GM19468 (cell line): ENCODE results near the gene HNRNPLL.
A peak's percentile ranks its signal among the peaks of the same experiment; 100 is the strongest.

ENCODE experiments used
- ATAC-seq: cut with Tn5 transposase; IDR thresholded peaks from one replicate; pipeline ENCODE4 v1.9.1; 2021; ENCODE audit warnings: mild to moderate bottlenecking, moderate library complexity, moderate number of reproducible peaks; ENCODE audit not compliant: unreplicated experiment; ENCODE audit errors: extremely low read depth

Gene HNRNPLL

DNA sequence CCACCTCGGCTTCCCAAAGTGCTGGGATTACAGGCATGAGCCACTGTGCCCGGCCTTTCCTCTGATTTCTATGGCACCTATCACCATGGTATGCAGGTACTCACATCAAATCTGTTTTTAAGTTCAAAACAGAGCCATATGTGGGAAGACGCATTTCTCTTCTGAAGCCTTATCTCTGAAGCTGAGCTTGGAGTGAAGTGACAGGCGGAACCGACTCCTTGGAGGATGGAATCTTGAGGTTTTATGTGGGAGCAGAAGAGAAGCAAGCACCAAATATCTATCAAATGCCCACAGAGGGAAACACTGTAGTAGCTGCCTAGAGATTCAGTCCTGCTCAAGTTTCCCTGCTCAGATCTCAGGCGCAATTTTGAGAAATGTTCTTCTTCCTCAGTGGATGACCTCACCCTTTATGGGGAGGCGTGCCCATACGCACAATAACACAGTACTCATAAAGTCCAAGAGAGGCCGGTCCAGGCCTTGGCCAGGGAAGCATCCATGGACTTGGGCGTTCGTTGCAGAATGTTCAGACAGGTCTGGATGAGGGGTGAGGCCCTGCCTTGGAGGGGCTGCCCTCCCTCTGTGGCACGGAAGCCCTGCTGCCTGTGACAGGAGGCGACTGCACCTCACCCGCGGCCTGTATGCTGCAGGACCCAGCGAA is 67.9 kb downstream of the HNRNPLL start:
- ATAC-seq: no peak

DNA sequence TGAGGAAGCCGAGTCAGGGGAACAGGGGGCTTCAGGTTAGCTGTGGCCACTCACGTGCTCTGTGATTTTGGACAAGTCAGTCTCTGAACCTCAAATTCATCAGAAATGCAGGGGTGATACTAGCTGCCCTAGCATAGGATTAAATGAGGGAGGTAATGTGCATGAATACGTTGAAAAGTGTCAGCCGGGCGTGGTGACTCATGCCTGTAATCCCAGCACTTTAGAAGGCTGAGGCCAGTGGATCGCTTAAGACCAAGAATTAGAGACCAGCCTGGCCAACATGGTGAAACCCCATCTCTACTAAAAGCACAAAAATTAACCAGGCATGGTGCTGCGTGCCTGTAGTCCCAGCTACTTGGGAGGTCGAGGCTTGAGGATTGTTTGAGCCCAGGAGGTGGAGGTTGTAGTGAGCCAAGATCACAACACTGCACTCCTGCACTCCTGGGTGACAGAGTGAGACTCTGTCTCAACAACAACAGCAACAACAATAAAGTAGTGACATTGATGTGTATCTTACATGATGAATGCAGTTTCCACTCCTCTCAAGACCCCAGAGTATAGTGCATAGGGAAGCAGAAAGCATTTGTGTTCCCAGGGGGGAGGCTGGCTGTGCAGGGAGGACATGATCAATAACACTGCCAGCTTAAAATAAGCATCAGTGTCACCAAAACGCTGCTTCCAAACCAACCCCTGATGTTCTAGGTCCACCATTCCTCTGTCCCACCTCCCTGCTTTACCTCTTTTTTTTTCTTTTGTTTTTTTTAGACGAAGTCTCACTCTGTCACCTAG is 68.8 kb downstream of the HNRNPLL start:
- ATAC-seq: no peak

DNA sequence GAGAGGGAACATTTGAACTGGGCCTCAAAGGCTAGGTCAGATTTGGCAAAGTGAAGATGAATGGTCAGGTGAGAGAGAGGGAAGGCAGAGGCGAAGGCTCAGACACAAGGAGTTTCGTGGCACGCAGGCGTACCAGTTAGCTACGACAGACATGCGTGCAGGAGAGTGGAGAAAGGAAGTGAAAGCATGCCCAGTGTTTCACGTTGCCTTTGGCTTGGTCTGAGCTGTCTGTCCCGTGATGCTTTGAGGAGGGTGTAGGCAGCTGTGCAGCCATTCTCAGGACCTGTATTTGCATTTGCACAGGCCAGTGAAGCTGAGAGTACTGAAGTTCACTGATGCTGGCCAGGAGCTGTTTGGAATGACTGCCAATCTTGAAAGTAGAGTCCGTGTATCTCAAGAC is 69.5 kb downstream of the HNRNPLL start:
- ATAC-seq: peak; percentile 97

DNA sequence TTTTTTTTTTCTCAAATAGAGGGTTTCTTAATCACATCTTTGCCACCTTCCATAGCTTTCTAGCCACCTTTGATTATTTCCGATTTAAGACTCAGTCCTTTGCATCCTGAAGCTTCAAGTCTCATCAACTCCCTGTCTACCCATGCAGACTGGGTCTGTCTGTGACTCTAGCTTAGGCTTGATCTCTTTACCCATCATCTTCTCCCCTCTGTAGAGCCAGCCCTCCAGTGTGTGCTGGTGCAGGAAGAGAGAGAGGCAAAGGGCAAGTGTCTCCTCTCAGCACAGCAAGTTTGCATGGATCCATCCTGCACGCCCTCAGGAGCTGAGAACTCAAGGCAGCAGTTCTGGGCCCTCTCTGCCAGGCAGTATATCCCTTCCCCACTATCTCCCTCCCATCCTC is 70.4 kb downstream of the HNRNPLL start:
- ATAC-seq: no peak

DNA sequence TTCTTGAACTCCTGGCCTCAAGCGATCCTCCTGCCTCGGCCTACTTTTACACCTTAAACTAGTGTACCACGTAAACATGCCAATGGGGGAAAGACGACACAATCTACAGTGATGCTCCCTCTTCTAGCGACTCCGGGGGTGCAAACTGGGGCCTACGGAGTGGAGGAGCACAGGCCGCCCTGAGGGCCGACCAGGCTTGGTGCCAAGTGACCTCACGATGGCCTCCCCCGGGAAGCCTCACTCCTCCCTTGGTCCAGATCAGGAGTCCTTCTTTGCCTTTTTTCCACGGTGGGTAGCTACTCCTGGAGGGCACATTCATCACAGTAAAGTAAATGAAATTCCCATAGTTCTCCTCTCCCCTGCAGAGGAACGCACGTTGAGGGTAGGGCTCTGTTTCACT is 73.5 kb downstream of the HNRNPLL start:
- ATAC-seq: no peak

DNA sequence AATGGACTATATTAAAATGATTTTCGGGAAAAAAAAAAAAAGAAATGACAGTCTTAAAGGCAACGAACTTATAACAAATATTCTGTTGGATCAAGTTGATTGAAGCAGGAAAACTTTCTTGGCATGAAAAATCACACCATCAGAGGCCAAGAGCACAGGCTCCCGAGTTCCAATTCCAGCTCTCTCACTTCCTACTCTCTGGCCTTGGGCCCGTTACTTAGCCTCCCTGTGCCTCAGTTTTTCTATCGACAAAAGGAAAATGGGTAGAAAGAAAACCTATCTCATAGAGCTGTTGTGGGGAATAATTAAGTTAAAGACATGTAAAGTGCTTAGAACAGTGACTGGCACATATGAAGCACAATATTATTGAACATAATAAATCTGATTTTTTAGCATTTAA is 74.2 kb downstream of the HNRNPLL start:
- no peak for ATAC-seq

DNA sequence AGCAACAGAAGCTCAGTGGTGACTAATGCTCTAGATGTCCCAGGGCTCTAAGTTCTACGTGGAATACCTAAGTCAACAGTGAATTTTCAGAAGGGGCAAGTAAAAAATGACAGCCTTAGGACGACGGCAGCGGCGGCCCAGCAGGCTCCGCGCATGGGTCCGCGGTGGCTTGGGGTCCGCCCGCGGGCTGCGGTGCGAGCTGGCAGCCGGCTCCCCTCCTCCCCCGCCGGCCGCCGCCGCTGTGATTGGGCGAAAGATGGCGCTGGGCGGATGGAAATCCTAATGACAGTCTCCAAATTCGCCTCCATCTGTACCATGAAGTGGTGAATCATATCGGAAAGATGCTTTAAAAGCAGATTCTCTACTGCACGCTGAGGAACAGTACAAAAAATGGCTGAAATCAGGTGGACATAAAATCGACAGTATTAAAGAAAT is 74.7 kb downstream of the HNRNPLL start:
- no peak for ATAC-seq

DNA sequence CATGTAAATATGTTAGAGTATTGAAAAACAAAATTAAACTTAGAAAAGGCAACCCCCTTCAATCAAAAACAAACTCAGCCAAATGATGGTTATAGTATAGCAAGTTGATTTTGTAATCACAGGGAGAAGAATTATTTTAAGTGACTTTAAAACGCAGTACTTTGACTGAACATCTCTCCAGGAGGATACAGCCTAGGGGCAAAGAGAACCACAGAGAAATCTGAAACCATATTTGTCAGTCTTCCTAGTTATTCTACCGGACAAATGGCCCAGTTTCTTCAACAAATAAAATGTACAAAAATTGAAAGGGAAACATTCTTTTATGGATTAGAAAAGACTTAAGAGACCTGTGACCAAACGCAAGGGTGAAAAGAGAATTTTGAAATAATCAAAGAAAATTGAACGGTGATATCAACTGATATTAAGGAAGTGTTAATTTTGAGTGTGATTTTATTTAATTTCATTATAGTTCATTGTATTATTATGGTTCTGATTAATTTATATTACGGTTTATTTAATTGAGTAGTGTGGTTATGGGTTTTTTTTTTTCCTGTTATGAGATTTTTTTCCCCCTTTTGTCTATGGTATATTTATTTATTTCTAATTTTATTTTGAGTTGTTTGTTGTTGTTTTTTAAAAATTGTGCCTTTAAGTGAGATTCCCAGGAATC is 75.3 kb downstream of the HNRNPLL start:
- no peak for ATAC-seq

DNA sequence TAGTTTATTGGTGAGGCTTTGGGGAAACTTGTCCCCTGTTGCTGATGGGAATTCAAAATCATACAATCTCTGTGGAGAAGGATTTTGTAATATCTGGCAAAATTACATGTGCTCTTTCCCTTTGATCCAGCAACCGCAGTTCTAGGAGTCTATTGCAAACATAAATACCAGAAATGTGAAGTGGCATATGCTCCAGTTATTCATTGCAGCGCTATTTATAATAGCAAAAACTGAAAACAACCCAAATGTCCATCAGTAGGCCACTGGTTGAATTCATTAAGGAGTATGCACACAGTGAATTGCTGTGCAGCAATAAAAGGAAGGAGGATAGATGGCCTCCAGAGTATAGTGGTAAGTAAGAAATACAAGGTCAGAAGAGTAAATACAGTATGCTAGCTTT is 76.5 kb downstream of the HNRNPLL start:
- no peak for ATAC-seq

DNA sequence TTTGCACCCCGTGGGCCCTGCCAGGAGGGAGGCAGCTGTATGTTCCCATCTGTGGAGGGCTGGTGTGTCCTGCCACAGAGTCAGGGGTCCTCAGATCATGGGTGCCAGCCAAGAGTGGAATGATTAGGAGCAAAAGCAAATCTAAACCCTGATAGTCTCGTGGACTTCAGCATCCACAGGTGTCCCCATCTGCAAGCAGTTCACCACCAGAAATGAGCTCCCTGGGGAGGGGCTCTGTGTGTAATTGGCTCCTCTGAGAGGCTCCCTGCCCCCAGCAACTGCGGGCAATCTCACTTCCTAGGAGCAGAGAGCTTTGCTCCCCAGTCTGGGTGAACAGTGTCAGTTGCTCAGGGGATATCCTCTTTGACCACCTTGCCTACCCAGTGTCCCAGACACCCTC is 78.1 kb downstream of the HNRNPLL start:
- ATAC-seq: no peak

DNA sequence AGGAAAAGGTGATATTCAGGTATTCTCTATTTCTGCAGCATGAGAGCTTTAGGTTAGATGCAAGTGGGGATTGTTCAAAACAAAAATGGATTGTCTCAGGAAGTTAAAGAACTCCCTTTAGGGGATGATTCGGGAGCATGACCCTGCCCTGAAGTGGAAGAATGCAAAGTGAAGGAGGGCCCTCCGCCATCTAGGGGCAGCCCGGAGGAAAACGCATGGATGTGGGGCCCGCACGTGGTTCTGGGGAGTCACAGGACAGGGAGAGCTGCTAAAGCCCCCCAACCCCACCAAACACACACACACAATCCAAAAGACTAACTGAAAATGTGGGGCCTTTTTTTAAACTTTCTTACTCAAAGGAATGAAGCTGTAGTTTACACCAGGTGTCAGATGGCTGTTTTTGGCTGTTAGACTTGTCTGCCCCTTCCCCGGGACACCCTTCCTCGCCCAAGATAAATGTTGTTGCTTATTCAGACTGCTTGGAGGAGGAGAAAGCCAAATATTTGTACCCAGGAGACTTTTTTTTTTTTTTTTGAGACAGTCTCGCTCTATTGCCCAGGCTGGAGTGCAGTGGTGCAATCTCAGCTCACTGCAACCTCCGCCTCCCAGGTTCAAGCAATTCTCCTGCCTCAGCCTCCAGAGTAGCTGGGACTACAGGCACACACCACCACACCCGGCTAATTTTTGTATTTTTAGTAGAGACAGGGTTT is 78.8 kb downstream of the HNRNPLL start:
- no peak for ATAC-seq

DNA sequence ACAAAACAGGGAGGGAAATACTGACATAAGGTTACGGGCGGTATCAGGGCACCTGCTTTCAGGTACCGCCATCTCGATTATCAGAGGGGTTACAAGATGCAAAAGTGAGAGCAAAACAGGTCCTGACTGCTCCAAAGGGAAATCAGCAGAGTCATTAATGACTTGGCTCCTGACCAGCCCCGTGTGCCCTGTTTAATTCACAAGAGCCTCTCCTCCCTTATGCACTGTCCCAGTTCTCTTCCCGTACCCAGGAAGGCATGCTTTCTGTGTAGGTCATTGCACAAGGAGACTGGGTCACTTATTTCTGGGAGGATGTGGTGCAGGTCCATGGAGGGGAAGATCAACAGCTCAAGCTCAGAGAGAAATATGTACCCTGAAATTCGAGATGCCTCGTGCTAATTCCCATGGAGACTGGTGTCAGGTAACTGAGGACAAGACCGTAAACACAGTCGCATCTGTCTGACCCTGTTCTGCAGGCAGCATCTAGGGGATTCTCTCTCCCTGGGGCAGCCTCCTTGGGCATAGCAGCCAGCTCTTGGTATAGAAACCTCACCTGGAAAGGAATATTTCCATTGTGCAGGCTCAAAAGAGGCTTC is 79.9 kb downstream of the HNRNPLL start:
- ATAC-seq: no peak

DNA sequence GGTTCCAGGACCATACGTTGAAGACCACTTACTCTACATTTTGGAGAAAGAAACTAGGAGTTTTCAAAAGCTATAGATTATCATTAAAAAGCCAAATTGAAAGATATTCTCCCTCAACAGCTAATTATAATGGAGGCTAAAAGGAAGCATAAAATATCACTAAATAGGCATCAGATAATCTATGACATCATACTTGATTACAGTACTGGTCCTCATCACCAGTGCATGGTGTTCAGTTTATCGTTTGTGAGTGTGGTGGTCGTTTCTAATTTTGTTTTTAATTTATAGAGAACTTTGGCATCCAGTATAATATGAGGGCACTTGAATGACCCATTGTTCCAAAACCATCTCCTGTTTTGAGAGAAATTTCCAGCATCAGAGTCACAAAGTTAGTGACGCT is 80.9 kb downstream of the HNRNPLL start:
- ATAC-seq: no peak

DNA sequence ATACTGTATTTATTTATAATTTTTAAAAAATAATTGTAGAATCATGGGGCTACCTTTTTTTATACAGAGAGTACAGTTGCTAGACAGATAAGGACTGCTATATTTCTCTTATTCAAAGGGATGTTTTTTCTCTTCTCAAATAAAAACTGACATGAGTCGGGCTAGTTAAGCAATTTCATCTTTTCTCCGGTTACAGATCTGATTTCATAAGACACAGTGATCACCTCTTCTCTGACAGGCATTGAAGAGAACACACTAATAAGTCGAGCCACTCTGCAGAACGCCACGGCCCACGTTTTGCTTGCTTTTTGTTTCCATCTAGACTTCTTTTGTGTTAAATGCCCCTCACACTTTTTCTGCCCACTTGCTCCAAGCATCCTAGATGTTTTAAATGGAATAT is 85.4 kb downstream of the HNRNPLL start:
- no peak for ATAC-seq

DNA sequence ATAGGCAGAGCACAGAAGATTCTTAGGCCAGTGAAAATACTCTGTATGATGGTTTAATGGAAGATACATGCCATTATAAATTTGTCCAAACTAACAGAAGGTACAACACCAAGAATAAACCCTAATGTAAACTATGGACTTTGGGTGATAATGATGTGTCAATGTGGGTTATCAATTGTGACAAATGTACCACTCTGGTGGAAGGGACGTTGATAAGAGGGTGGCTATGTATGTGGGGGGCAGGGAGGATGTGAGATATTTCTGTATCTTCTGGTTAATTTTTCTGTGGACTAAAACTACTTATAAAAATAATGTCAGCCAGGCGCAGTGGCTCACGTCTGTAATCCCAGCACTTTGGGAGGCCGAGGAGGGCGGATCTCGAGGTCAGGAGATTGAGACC is 86.2 kb downstream of the HNRNPLL start:
- ATAC-seq: no peak

DNA sequence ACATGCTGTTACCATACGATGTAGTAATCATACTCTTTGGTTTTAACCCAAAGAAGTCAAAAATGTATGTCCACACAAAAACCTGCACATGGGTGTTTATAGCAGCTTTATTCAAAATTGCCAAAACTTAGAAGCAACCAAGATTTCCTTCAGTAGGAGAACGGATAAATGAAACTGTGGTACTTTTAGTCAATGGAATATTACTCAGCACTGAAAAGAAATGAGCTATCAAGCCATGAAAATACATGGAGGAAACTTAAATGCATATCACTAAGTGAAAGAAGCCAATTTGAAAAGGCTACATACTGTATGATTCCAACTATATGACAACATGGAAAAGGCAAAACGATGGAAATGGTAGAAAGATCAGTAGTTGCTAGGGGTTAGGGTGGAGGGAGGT is 86.6 kb downstream of the HNRNPLL start:
- no peak for ATAC-seq

DNA sequence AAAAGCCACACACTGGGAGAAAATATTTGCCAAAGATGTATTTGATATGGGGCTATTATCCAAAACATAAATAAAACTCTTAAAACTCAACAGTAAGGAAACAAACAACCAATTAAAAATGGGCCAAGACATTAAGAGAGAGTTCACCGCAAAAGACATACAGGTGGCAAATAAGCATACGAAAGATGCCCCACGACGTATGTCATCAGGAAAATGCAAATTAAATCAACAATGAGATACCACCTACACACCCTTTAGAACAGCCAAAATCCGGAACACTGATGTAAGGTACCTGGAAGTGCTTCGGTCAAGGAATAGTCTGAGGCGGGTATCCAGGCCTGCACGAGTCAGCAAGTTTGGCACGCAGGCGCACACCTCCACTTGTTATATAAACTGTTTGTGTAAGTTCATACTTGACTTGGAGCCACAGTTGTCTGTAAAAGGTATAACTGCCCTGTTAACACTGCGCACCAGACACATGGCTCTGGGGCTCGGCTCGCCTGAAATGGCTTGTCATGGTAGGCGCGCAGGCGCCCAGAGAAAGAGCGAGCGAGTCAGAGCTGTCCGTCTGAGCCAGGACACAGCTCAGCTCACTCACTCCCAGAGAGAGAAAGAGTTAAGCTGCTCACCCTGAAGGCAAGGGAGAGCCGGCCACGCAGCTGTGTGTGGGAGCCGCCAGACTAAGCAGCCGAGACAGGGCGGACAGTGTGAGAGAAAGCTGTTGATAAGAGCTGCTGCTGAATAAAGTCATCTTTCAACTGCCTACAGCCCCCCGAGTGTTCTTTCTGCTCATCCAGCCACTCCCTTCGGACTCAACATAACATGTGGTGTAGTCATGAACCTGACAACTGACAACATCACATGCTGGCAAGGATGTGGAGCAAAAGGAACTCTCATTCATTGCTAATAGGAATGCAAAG is 87.3 kb downstream of the HNRNPLL start:
- no peak for ATAC-seq

DNA sequence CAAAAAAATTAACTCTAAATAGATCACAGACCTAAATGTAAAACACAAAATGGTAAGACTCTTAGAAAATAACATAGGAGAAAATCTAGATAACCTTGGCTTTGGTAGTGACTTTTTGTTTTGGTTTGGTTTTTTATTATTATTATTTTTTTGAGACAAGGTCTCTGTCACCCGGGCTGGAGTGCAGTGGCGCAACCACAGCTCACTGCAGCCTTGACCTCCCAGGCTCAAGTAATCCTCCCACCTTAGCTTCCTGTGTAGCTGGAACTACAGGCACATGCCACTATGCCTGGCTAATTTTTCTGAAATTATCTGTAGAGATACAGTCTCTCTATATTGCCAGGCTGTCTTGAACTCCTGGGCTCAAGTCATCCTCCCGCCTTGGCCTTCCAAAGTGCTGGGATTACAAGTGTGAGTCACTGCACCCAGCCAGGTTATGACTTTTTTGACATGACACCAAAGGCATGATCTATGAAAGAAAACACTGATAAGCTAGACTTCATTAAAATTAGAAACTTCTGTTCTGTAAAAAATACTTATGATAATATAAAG is 88.0 kb downstream of the HNRNPLL start:
- no peak for ATAC-seq

DNA sequence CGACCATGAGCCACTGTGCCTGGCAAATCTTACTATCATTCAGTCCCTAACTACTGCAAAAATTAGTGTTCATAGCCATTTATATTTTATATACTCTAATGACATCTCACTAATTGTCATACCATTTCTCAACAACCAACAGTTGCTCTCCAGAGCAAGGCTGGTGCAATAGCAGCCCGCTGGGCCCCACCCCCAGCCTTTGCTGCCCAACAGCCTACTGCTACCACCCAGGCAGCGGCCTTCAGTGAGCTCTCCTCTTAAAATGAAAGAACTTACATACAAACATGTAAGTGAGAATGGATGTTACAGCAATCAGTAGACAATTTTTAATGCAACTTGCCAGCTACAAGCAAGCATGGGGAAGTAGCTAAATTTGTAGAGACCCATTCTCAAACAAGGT is 90.5 kb downstream of the HNRNPLL start:
- ATAC-seq: no peak
